Calu3 (cell line): ENCODE results near the gene LMO3. TPM values are rescaled to one million over a fixed set of nuclear protein-coding genes. Genes with fewer than 3 reads are reported as not detected.

ENCODE experiments used
- BruUV-seq: library from RNA; stranded (reverse); fragments of 400-500 nt; replicated peaks from 2 replicates; lab custom pipeline; 2021; lab: Mats Ljungman, UMichigan
- CTCF ChIA-PET: fragments of 300-600 bp; sonication (Branson Sonifier 250); formaldehyde crosslinking; loops from one replicate; lab custom pipeline; 2022; ENCODE audit warnings: antibody characterized with exemption; lab: Charles Lee
- DNase-seq: peaks from one replicate; pipeline ENCODE4 v3.0.0; 2022
- H3K27ac Mint-ChIP-seq: one replicate; pipeline ENCODE4 v1.8.0; 2022; ENCODE audit warnings: mixed read lengths; ENCODE audit not compliant: unreplicated experiment
- H3K27me3 Mint-ChIP-seq: one replicate; pipeline ENCODE4 v1.8.0; 2022; ENCODE audit warnings: mixed read lengths; ENCODE audit not compliant: unreplicated experiment
- H3K36me3 Mint-ChIP-seq: one replicate; pipeline ENCODE4 v1.8.0; 2022; ENCODE audit warnings: mild to moderate bottlenecking, moderate library complexity, mixed read lengths; ENCODE audit not compliant: insufficient read depth, unreplicated experiment
- H3K4me1 Mint-ChIP-seq: one replicate; pipeline ENCODE4 v1.8.0; 2022; ENCODE audit warnings: mild to moderate bottlenecking, low read depth, mixed read lengths; ENCODE audit not compliant: unreplicated experiment
- H3K4me3 Mint-ChIP-seq: one replicate; pipeline ENCODE4 v1.8.0; 2022; ENCODE audit warnings: mild to moderate bottlenecking, low read depth, moderate library complexity, mixed read lengths; ENCODE audit not compliant: unreplicated experiment
- H3K9me3 Mint-ChIP-seq: one replicate; pipeline ENCODE4 v1.8.0; 2022; ENCODE audit warnings: low read depth, mixed read lengths; ENCODE audit not compliant: unreplicated experiment
- CTCF ChIP-seq: fragments of 200-600 bp; IDR thresholded peaks from one replicate; pipeline ENCODE4 v1.8.0; 2022; ENCODE audit warnings: antibody characterized with exemption; ENCODE audit not compliant: unreplicated experiment
- intact Hi-C: fragments of 100-400 bp; cut with micrococcal nuclease; formaldehyde crosslinking; loops from one replicate; pipeline ENCODE4 v1.10.0; 2022; ENCODE audit not compliant: unreplicated experiment
- total RNA-seq: library from RNA; stranded (reverse); gene quantifications from 2 replicates; pipeline ENCODE4 v1.2.3, GENCODE V29; 2022

Gene LMO3
- total RNA-seq, 1 experiment from 2014 or later: not detected

- intact Hi-C loops: no loop called here
- Mint-ChIP-seq H3K9me3 (no peaks in the 10 kb centered on the region), H3K4me1 (no peaks in the 10 kb centered on the region), H3K4me3 (peak overlapping the region; percentile 71), H3K27ac (no peak overlapping the region), H3K27me3 (no peaks in the 10 kb centered on the region), H3K36me3 (peaks cover 11% of the 10 kb centered on the region)
- CTCF ChIA-PET: interaction anchor here (0.7 to 1.4 kb wide), 4 partner anchors 12 to 326 kb away, joined by 4 to 10 read pairs (median 4); no protein-coding TSS in a partner anchor
- no peak for TF ChIP-seq CTCF
- no TSS peak for BruUV-seq
- no peak for DNase-seq
Measured at GRCh38 chr12:16605642-16606116, 283 bp downstream of the LMO3 start.

GRCh38 chr12:16604596-16605252 is 1.2 kb downstream of the LMO3 start:
- CTCF ChIA-PET: interaction anchor here (0.5 kb wide), 1 partner anchor 494 kb away, joined by 3 read pairs; no protein-coding TSS in a partner anchor
- Mint-ChIP-seq H3K27ac (no peak overlapping the region), H3K36me3 (peaks cover 11% of the 10 kb centered on the region), H3K4me3 (no peak overlapping the region), H3K27me3 (no peaks in the 10 kb centered on the region), H3K9me3 (no peaks in the 10 kb centered on the region), H3K4me1 (no peaks in the 10 kb centered on the region)
- DNase-seq: no peak
- TF ChIP-seq CTCF: no peak
- BruUV-seq: no TSS peak
- intact Hi-C loops: no loop called here

GRCh38 chr12:16603916-16604575 is 1.9 kb downstream of the LMO3 start:
- DNase-seq: no peak
- BruUV-seq: no TSS peak
- no peak overlapping the region for H3K4me3 Mint-ChIP-seq
- no peaks in the 10 kb centered on the region for H3K9me3 Mint-ChIP-seq
- H3K27me3 Mint-ChIP-seq: no peaks in the 10 kb centered on the region
- no peak for TF ChIP-seq CTCF
- H3K36me3 Mint-ChIP-seq: peaks cover 11% of the 10 kb centered on the region
- H3K27ac Mint-ChIP-seq: no peak overlapping the region
- CTCF ChIA-PET: interaction anchor here (0.5 kb wide), 1 partner anchor 495 kb away, joined by 3 read pairs; no protein-coding TSS in a partner anchor
- intact Hi-C loops: no loop called here
- H3K4me1 Mint-ChIP-seq: no peaks in the 10 kb centered on the region

- CTCF ChIA-PET: no interaction called here
- no peak overlapping the region for H3K27ac Mint-ChIP-seq
- no peaks in the 10 kb centered on the region for H3K27me3 Mint-ChIP-seq
- H3K36me3 Mint-ChIP-seq: peaks cover 11% of the 10 kb centered on the region
- BruUV-seq: no TSS peak
- no peaks in the 10 kb centered on the region for H3K9me3 Mint-ChIP-seq
- no peak for DNase-seq
- H3K4me1 Mint-ChIP-seq: no peaks in the 10 kb centered on the region
- TF ChIP-seq CTCF: no peak
- H3K4me3 Mint-ChIP-seq: no peak overlapping the region
- intact Hi-C loops: no loop called here
Measured at GRCh38 chr12:16603260-16603915, 2.6 kb downstream of the LMO3 start.
